ENCODE results near the gene CUL4A. TPM values are rescaled to one million over a fixed set of nuclear protein-coding genes. Genes with fewer than 3 reads are reported as not detected.

Gene CUL4A
- total and polyA plus RNA-seq, 9 of the 15 experiments (the other 6 are each of a cell fraction or from before 2014, with no cell fraction given), result 21.1 to 92.0 (median 63.2) TPM

DNA sequence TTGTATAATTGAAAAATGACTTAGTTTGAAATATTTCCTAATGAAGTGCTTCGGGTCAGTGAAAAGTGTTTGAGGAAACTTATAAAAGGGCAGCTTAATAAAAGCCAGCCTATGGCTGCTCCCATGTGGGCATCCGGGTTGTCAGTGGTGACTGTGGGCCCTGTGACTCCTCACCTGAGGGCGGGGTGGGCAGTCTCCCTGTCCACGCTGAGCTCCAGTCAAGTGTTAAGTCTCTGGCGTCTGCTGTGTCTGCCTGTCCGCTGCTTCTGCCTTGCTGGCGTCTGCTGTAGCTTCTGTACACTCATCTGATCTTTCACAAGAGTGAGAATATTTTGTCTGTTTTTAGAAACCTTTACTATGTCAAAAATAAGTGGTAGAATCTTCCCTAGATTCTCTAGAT lies 94.7 kb downstream of the CUL4A start:
- ATAC-seq (no peak), DNase-seq (ENCODE audit: extremely low read depth in 1 of 4, low spot score in 3 of 4) (no peak), FAIRE-seq (no peak)
- H3K4me2 ChIP-seq (ENCODE audit: insufficient read depth, low read length), result no peak overlapping the region
- peaks cover 15% of the 10 kb centered on the region; the same call in 1 of the 3 replicates for H3K36me3 ChIP-seq (ENCODE audit: control insufficient read depth, insufficient read depth, low read length)
- no peaks in the 10 kb centered on the region; a peak in 1 of 5 replicates for H3K4me1 ChIP-seq (replicated peaks in 1 of 2; ENCODE audit: control insufficient read depth in 2 of 2, insufficient read depth in 2 of 2, low read length in 2 of 2)
- 85% methylated on average over 7 of the region's 7 CpGs for WGBS (ENCODE audit: insufficient coverage, low coverage, missing lambda C conversion rate)
- in situ Hi-C loops (cut with MboI) (no loop called here), intact Hi-C loops (cut with micrococcal nuclease) (no loop called here)
- no peak overlapping the region for H3K4me3 ChIP-seq
- no peak overlapping the region for H3K27ac ChIP-seq (ENCODE audit: extremely low read depth, low read depth, low read length)
- H3K27me3 ChIP-seq (ENCODE audit: control insufficient read depth in 2 of 2, insufficient read depth in 2 of 2, low read length in 2 of 2), result no peaks in the 10 kb centered on the region
- H3K9me3 ChIP-seq (replicated peaks; ENCODE audit: control insufficient read depth, insufficient read depth, low read depth, low read length), result no peaks in the 10 kb centered on the region
- CTCF ChIA-PET (ENCODE audit: low intra/inter-chr PET ratio), result no interaction called here
- H2AFZ ChIP-seq (ENCODE audit: low read depth, low read length), result no peak overlapping the region
- H4K20me1 ChIP-seq (replicated peaks; ENCODE audit: control insufficient read depth, insufficient read depth, low read length), result no peaks in the 10 kb centered on the region
- POLR2A ChIA-PET, result no interaction called here
- H3K79me2 ChIP-seq (ENCODE audit: control insufficient read depth, insufficient read depth, low read length), result peaks cover 35% of the 10 kb centered on the region
- BruUV-seq (replicated peaks), result no TSS peak
- TF ChIP-seq STAT5A (IDR thresholded peaks at IDR 0.05; ENCODE audit: borderline replicate concordance, low read length) (no peak), POU5F1 (IDR thresholded peaks at IDR 0.05; ENCODE audit: borderline replicate concordance, low read depth, low read length, partially characterized antibody) (no peak), TSC22D4 (tag; IDR thresholded peaks at IDR 0.05) (no peak), RBM15 (IDR thresholded peaks at IDR 0.05; ENCODE audit: insufficient read depth, low read length) (no peak), HIVEP1 (CRISPR knock-in tag; IDR thresholded peaks at IDR 0.05) (no peak), KLF10 (CRISPR knock-in tag; IDR thresholded peaks at IDR 0.05) (no peak), HNRNPLL (IDR thresholded peaks at IDR 0.05; ENCODE audit: low read depth, low read length, poor library complexity, severe bottlenecking) (no peak), ELF1 (tag; IDR thresholded peaks at IDR 0.05) (no peak), KHSRP (IDR thresholded peaks at IDR 0.05) (no peak), NR4A1 (CRISPR knock-in tag; IDR thresholded peaks at IDR 0.05) (no peak), NR4A1 (tag; IDR thresholded peaks at IDR 0.05) (no peak), ZNF551 (CRISPR knock-in tag; IDR thresholded peaks at IDR 0.05) (no peak)
- TF ChIP-seq, protein P1, sequence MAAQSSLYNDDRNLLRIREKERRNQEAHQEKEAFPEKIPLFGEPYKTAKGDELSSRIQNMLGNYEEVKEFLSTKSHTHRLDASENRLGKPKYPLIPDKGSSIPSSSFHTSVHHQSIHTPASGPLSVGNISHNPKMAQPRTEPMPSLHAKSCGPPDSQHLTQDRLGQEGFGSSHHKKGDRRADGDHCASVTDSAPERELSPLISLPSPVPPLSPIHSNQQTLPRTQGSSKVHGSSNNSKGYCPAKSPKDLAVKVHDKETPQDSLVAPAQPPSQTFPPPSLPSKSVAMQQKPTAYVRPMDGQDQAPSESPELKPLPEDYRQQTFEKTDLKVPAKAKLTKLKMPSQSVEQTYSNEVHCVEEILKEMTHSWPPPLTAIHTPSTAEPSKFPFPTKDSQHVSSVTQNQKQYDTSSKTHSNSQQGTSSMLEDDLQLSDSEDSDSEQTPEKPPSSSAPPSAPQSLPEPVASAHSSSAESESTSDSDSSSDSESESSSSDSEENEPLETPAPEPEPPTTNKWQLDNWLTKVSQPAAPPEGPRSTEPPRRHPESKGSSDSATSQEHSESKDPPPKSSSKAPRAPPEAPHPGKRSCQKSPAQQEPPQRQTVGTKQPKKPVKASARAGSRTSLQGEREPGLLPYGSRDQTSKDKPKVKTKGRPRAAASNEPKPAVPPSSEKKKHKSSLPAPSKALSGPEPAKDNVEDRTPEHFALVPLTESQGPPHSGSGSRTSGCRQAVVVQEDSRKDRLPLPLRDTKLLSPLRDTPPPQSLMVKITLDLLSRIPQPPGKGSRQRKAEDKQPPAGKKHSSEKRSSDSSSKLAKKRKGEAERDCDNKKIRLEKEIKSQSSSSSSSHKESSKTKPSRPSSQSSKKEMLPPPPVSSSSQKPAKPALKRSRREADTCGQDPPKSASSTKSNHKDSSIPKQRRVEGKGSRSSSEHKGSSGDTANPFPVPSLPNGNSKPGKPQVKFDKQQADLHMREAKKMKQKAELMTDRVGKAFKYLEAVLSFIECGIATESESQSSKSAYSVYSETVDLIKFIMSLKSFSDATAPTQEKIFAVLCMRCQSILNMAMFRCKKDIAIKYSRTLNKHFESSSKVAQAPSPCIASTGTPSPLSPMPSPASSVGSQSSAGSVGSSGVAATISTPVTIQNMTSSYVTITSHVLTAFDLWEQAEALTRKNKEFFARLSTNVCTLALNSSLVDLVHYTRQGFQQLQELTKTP (IDR thresholded peaks at IDR 0.05; ENCODE audit: low read depth in 1 of 2, partially characterized antibody in 2 of 2), result no peak
- TF ChIP-seq, protein P2, sequence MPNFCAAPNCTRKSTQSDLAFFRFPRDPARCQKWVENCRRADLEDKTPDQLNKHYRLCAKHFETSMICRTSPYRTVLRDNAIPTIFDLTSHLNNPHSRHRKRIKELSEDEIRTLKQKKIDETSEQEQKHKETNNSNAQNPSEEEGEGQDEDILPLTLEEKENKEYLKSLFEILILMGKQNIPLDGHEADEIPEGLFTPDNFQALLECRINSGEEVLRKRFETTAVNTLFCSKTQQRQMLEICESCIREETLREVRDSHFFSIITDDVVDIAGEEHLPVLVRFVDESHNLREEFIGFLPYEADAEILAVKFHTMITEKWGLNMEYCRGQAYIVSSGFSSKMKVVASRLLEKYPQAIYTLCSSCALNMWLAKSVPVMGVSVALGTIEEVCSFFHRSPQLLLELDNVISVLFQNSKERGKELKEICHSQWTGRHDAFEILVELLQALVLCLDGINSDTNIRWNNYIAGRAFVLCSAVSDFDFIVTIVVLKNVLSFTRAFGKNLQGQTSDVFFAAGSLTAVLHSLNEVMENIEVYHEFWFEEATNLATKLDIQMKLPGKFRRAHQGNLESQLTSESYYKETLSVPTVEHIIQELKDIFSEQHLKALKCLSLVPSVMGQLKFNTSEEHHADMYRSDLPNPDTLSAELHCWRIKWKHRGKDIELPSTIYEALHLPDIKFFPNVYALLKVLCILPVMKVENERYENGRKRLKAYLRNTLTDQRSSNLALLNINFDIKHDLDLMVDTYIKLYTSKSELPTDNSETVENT (CRISPR knock-in tag; IDR thresholded peaks at IDR 0.05), result no peak
- TF ChIP-seq, protein P3, sequence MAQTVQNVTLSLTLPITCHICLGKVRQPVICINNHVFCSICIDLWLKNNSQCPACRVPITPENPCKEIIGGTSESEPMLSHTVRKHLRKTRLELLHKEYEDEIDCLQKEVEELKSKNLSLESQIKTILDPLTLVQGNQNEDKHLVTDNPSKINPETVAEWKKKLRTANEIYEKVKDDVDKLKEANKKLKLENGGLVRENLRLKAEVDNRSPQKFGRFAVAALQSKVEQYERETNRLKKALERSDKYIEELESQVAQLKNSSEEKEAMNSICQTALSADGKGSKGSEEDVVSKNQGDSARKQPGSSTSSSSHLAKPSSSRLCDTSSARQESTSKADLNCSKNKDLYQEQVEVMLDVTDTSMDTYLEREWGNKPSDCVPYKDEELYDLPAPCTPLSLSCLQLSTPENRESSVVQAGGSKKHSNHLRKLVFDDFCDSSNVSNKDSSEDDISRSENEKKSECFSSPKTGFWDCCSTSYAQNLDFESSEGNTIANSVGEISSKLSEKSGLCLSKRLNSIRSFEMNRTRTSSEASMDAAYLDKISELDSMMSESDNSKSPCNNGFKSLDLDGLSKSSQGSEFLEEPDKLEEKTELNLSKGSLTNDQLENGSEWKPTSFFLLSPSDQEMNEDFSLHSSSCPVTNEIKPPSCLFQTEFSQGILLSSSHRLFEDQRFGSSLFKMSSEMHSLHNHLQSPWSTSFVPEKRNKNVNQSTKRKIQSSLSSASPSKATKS (CRISPR knock-in tag; IDR thresholded peaks at IDR 0.05), result no peak
- H3K9me1 ChIP-seq (ENCODE audit: control insufficient read depth, insufficient read depth, low read length), result no peaks in the 10 kb centered on the region
- H3K9ac ChIP-seq (ENCODE audit: insufficient read depth in 1 of 2, low read depth in 2 of 2, low read length in 2 of 2), result no peak overlapping the region

All from K562 (cell line).